Lower leg skin (tissue), 3 donors: ENCODE results near the gene KRTAP2-2.

Experiments used
- CTCF ChIP-seq, 3 donors: fragments of 450-650 bp; IDR thresholded peaks; one replicate each; pipeline ENCODE4 v1.5.1; 2016; ENCODE audit warnings: antibody characterized with exemption in 3 of 3, mild to moderate bottlenecking in 3 of 3, moderate library complexity in 2 of 3
- POLR2A ChIP-seq, 2 donors: fragments of 450-650 bp; IDR thresholded peaks; one replicate each; pipeline ENCODE4 v1.6.1; 2016 to 2017; ENCODE audit warnings: antibody characterized with exemption in 2 of 2, mild to moderate bottlenecking in 1 of 2, moderate library complexity in 1 of 2

GRCh38 chr17:41057547-41057946 lies 2.5 kb upstream of the KRTAP2-2 start:
- TF ChIP-seq CTCF (IDR thresholded peaks at IDR 0.05) (no peak), POLR2A (IDR thresholded peaks at IDR 0.05) (no peak)
